ENCODE measurements around the gene LACRT. TPM values are rescaled to one million over a fixed set of nuclear protein-coding genes. Genes with fewer than 3 reads are reported as not detected.
A peak's percentile ranks its signal among the peaks of the same experiment; 100 is the strongest.

The LACRT gene
- total RNA-seq, 3 donors from 2014 or later: not detected

DNA sequence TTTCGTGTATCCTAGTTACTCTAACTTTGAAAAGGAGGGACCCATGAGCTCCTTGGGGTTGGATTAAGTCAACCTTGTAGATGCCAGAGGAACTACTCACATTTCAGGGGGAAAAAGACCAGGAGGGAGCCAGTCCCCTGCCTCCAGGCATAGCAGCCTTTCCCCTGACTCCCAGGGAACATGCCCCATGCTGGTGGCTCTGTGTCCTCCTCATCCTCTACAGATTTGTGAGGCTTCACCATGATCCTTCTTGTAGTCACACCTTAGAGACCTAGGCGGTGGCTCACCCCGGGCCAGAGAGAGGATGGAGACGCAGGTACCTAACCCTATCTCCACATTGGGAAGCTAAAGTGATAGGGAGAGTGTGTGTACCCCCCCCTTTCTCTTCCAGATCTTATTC lies 30.3 kb downstream of the LACRT start:
- no peak overlapping the region for H3K4me3 ChIP-seq
- H3K4me1 ChIP-seq (ENCODE audit: low read depth): no peaks in the 10 kb centered on the region
- H3K36me3 ChIP-seq (ENCODE audit: low read depth): no peaks in the 10 kb centered on the region
- TF ChIP-seq, protein P1, sequence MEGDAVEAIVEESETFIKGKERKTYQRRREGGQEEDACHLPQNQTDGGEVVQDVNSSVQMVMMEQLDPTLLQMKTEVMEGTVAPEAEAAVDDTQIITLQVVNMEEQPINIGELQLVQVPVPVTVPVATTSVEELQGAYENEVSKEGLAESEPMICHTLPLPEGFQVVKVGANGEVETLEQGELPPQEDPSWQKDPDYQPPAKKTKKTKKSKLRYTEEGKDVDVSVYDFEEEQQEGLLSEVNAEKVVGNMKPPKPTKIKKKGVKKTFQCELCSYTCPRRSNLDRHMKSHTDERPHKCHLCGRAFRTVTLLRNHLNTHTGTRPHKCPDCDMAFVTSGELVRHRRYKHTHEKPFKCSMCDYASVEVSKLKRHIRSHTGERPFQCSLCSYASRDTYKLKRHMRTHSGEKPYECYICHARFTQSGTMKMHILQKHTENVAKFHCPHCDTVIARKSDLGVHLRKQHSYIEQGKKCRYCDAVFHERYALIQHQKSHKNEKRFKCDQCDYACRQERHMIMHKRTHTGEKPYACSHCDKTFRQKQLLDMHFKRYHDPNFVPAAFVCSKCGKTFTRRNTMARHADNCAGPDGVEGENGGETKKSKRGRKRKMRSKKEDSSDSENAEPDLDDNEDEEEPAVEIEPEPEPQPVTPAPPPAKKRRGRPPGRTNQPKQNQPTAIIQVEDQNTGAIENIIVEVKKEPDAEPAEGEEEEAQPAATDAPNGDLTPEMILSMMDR (IDR thresholded peaks at IDR 0.05): no peak
- DNase-seq: no peak
- no peak for ATAC-seq
- intact Hi-C loops (cut with DNase I, micrococcal nuclease): no loop called here
- no peaks in the 10 kb centered on the region for H3K9me3 ChIP-seq

- no peaks in the 10 kb centered on the region for H3K4me1 ChIP-seq (ENCODE audit: low read depth)
- intact Hi-C loops (cut with DNase I, micrococcal nuclease): no loop called here
- ATAC-seq: no peak
- no peaks in the 10 kb centered on the region for H3K9me3 ChIP-seq
- no peak overlapping the region for H3K4me3 ChIP-seq
- H3K36me3 ChIP-seq (ENCODE audit: low read depth): no peaks in the 10 kb centered on the region
- DNase-seq: no peak
- TF ChIP-seq, protein P1 (IDR thresholded peaks at IDR 0.05): no peak
Observed at GRCh38 chr12:54603872-54604271, 30.8 kb downstream of the LACRT start.

DNA sequence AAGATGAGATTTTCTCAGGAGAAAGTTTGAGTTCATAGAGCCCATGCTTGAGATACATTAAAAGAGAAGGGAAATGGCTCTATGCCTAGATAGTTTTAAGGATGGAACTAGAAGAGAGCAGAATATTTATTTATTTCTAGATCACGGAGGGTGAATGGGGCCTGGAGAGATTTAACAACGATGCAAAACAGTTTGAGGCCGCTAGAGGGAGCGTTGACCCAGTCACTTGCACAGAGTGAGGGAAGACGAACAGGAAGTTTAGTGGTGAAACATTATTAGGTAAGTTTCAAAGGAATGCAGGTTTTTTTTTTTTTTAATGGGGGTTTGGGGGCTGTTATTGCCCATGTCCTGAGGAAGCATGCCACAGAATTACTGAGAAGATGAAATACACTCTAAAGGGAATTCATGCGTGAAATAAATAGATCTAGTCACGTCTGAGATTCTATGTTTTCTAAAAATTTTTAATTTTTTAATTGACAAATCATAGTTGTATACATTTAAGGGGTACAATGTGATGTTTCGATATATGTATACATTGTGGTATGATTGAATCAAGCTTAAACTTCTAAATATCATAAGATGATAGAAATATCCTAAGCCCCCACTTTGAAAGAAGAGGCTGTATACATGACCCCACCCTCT lies 31.4 kb downstream of the LACRT start:
- DNase-seq (peak in 2 of 3 donors; percentile 46 to 73), ATAC-seq (peak; percentile 79)
- H3K4me1 ChIP-seq (ENCODE audit: low read depth): no peaks in the 10 kb centered on the region
- no peaks in the 10 kb centered on the region for H3K9me3 ChIP-seq
- intact Hi-C loops (cut with DNase I, micrococcal nuclease): no loop called here
- no peaks in the 10 kb centered on the region for H3K36me3 ChIP-seq (ENCODE audit: low read depth)
- TF ChIP-seq, protein P1 (IDR thresholded peaks at IDR 0.05): peak; percentile 67
- no peak overlapping the region for H3K4me3 ChIP-seq

DNA sequence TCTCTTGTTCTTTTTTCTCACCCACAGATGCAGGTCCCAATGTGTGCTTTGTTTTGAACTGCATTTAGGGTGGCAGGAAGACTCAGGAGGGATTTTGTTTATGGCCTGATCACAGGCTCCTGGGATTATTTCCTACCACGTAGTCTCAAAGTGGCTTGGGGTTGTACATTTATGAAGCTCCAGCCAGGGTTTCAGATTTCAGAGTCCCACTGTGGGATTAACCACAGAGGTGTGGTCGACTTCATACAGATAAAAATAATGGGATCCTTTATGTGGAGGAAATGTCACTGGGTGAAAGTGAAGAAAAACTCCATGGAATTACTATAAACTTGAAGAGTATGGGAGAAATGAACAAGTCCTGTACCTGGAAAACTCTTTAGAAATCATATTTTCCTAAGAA lies 32.0 kb downstream of the LACRT start:
- no peaks in the 10 kb centered on the region for H3K36me3 ChIP-seq (ENCODE audit: low read depth)
- intact Hi-C loops (cut with DNase I, micrococcal nuclease): no loop called here
- TF ChIP-seq, protein P1 (IDR thresholded peaks at IDR 0.05): no peak
- no peaks in the 10 kb centered on the region for H3K4me1 ChIP-seq (ENCODE audit: low read depth)
- H3K9me3 ChIP-seq: no peaks in the 10 kb centered on the region
- ATAC-seq (no peak), DNase-seq (no peak)
- no peak overlapping the region for H3K4me3 ChIP-seq

- Histone ChIP-seq H3K36me3 (ENCODE audit: low read depth) (no peaks in the 10 kb centered on the region), H3K4me1 (ENCODE audit: low read depth) (no peaks in the 10 kb centered on the region), H3K9me3 (no peaks in the 10 kb centered on the region), H3K4me3 (no peak overlapping the region)
- TF ChIP-seq, protein P1 (IDR thresholded peaks at IDR 0.05): no peak
- intact Hi-C loops (cut with DNase I, micrococcal nuclease): no loop called here
- no peak for DNase-seq
- no peak for ATAC-seq
Observed at GRCh38 chr12:54601841-54602240, 32.9 kb downstream of the LACRT start.

GRCh38 chr12:54598970-54599369 lies 35.7 kb downstream of the LACRT start:
- intact Hi-C loops (cut with DNase I, micrococcal nuclease): no loop called here
- Histone ChIP-seq H3K9me3 (no peaks in the 10 kb centered on the region), H3K36me3 (ENCODE audit: low read depth) (no peaks in the 10 kb centered on the region), H3K4me3 (no peak overlapping the region), H3K4me1 (ENCODE audit: low read depth) (no peaks in the 10 kb centered on the region)
- TF ChIP-seq, protein P1 (IDR thresholded peaks at IDR 0.05): no peak
- DNase-seq (no peak), ATAC-seq (no peak)
